Measurements from ENCODE around the gene YIF1A.

GRCh38 chr11:66275984-66276612 lies 12.8 kb downstream of the YIF1A start:
- TF ChIP-seq POLR2A (IDR thresholded peaks at IDR 0.05; ENCODE audit: extremely low read depth, insufficient read length) (no peak), MAX (IDR thresholded peaks at IDR 0.05; ENCODE audit: low read depth, low read length) (no peak)
- TF ChIP-seq, protein P1, sequence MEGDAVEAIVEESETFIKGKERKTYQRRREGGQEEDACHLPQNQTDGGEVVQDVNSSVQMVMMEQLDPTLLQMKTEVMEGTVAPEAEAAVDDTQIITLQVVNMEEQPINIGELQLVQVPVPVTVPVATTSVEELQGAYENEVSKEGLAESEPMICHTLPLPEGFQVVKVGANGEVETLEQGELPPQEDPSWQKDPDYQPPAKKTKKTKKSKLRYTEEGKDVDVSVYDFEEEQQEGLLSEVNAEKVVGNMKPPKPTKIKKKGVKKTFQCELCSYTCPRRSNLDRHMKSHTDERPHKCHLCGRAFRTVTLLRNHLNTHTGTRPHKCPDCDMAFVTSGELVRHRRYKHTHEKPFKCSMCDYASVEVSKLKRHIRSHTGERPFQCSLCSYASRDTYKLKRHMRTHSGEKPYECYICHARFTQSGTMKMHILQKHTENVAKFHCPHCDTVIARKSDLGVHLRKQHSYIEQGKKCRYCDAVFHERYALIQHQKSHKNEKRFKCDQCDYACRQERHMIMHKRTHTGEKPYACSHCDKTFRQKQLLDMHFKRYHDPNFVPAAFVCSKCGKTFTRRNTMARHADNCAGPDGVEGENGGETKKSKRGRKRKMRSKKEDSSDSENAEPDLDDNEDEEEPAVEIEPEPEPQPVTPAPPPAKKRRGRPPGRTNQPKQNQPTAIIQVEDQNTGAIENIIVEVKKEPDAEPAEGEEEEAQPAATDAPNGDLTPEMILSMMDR (IDR thresholded peaks at IDR 0.05; ENCODE audit: low read depth, low read length), result no peak
